ENCODE measurements around the gene SH3BP5L.

DNA sequence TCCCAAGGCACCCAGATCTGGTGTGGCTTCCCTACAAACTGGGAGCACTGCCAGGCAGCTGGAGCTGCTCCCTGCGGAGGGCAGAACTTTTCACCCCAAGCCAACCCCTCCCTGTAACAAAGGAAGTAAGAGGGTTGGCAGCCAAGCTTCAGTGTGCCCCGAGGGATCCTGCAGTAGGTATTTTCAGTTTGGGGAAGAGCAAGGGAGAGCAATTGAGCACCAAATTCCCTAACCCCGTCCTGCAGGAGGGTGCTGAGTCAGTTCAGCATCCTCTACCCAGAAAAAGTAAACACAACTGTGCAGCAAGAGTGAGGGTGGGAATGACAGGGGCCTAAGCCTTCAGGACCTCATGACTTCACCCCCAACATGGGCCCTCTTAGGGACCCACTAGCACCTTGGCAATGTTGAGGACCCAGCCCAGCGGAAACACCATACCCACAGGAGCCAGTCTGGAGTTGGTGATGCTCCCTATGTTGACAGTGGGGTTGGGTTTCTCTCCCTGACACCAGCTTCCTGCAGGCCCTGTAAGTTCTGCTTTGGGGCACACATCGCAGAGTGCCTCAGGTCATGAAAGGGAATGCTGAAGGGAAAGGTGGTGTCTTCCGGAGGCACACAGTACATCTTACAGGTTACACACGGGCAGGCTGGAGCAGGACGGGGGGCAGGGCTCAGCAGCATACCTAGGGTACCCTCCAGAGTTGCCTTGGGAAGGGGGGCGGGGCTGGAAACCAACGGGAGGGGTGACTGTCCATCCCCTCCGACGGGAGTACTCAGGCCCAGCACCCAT lies 14.8 kb downstream of the SH3BP5L start:
- TF ChIP-seq, protein P1, sequence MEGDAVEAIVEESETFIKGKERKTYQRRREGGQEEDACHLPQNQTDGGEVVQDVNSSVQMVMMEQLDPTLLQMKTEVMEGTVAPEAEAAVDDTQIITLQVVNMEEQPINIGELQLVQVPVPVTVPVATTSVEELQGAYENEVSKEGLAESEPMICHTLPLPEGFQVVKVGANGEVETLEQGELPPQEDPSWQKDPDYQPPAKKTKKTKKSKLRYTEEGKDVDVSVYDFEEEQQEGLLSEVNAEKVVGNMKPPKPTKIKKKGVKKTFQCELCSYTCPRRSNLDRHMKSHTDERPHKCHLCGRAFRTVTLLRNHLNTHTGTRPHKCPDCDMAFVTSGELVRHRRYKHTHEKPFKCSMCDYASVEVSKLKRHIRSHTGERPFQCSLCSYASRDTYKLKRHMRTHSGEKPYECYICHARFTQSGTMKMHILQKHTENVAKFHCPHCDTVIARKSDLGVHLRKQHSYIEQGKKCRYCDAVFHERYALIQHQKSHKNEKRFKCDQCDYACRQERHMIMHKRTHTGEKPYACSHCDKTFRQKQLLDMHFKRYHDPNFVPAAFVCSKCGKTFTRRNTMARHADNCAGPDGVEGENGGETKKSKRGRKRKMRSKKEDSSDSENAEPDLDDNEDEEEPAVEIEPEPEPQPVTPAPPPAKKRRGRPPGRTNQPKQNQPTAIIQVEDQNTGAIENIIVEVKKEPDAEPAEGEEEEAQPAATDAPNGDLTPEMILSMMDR (IDR thresholded peaks at IDR 0.05) = no peak
- TF ChIP-seq POLR2A (IDR thresholded peaks at IDR 0.05) = no peak
